Sigmoid colon (tissue), 4 donors: Measurements from ENCODE around the gene HECW1.

Experiments used
- EP300 ChIP-seq, 4 donors: sonication (generic); formaldehyde crosslinking; IDR thresholded peaks; one replicate each; pipeline ENCODE4 v1.6.1; 2017; ENCODE audit warnings: antibody characterized with exemption in 4 of 4
- POLR2A ChIP-seq, 2 donors: fragments of 450-650 bp; IDR thresholded peaks; one replicate each; pipeline ENCODE4 v1.6.1; 2016; ENCODE audit warnings: antibody characterized with exemption in 2 of 2, mild to moderate bottlenecking in 2 of 2, moderate library complexity in 2 of 2
- POLR2AphosphoS5 ChIP-seq, 4 donors: sonication (generic); formaldehyde crosslinking; IDR thresholded peaks; one replicate each; pipeline ENCODE4 v1.6.1; 2017; ENCODE audit warnings: antibody characterized with exemption in 4 of 4
- TF ChIP-seq, protein P1 (sequence below), 4 experiments: fragments of 450-650 bp in 3 of 4; fragments of 200-600 bp in 1 of 4; IDR thresholded peaks; one replicate each; pipeline ENCODE4 v1.5.1; 2016 to 2019; ENCODE audit warnings: antibody characterized with exemption in 4 of 4, mild to moderate bottlenecking in 3 of 4, moderate library complexity in 2 of 4

DNA sequence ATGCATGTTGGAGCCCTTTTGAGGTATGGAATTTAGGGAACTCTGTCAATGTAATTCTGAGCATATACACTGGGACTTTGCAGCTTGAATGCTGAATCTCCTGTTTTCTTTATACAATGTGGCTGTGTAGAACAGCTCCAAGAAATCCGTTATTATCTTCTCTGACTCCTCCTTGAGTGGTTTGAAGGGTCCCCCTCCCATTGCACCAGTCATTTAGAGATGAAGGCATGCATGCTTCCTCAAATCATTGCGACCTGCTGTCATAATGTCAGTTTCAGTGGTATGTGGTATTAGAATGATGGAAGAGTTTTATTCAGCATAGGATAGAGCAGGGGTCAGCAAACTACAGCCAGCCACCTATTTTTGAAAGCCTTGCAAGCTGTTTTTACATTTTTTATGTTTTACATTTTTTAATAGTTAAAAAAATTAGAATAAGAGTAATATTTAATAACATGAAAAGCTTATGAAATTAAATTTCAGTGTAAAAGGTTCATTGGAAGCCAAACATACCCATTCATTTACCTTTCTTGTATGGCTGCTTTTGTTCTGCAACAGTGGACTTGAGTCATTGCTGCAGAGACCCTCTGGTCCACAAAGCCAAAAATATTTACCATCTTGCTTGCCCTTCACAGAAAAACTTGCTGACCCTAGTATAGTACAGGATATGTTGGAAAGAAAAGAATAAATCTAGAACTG is 478.6 kb downstream of the HECW1 start:
- TF ChIP-seq, protein P1, sequence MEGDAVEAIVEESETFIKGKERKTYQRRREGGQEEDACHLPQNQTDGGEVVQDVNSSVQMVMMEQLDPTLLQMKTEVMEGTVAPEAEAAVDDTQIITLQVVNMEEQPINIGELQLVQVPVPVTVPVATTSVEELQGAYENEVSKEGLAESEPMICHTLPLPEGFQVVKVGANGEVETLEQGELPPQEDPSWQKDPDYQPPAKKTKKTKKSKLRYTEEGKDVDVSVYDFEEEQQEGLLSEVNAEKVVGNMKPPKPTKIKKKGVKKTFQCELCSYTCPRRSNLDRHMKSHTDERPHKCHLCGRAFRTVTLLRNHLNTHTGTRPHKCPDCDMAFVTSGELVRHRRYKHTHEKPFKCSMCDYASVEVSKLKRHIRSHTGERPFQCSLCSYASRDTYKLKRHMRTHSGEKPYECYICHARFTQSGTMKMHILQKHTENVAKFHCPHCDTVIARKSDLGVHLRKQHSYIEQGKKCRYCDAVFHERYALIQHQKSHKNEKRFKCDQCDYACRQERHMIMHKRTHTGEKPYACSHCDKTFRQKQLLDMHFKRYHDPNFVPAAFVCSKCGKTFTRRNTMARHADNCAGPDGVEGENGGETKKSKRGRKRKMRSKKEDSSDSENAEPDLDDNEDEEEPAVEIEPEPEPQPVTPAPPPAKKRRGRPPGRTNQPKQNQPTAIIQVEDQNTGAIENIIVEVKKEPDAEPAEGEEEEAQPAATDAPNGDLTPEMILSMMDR (IDR thresholded peaks at IDR 0.05), result no peak
- TF ChIP-seq EP300 (IDR thresholded peaks at IDR 0.05), result no peak
- no peak for TF ChIP-seq POLR2AphosphoS5 (IDR thresholded peaks at IDR 0.05)
- TF ChIP-seq POLR2A (IDR thresholded peaks at IDR 0.05), result no peak
